GM18861 (cell line): Measurements from ENCODE around the gene KDM2A.
"Not testable (repeated sequence)": the region's sequence is repeated elsewhere in the genome, so short reads cannot be mapped to it uniquely, and the experiment has no call there.

Source experiments
- ATAC-seq: cut with Tn5 transposase; IDR thresholded peaks from one replicate; pipeline ENCODE4 v1.9.1; 2021; ENCODE audit not compliant: unreplicated experiment

The KDM2A gene

DNA sequence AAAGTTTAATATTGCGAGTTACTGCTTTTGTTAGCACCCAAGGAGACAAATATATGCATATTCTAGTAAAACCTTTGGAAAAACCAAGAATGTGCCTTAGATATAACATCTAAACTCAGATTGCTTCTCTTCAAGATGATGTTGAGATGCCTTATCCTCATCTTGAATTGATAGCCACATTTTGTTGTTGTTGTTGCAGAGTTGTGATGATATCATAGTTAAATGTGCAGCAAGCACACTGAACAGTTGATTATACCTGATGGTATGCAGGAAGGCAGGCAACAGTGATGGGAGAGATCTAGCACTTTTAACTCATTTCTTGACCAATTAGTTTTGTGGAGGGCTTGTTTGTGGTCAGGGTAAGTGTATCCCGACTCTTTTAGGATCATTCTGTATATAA, 48.0 kb downstream of the KDM2A start:
- no peak for ATAC-seq

DNA sequence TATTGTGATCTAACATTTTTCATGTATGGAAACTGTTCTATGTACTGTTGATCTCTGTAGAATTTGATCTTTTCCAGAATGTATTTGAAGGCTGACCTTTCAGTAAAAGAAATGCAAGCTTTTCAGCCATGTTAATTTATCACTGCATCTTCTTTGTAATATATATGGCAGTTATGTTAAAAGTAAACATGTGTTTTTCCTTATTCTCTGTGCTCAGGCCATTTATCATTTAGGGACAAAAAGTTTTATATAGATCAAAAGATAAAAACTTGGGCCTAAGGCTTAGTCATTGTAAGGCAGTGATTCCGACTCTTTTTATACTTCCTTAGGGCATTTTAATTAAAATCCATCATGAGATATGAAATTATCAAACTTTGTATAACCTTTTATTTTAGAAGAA, 48.7 kb downstream of the KDM2A start:
- no peak for ATAC-seq

DNA sequence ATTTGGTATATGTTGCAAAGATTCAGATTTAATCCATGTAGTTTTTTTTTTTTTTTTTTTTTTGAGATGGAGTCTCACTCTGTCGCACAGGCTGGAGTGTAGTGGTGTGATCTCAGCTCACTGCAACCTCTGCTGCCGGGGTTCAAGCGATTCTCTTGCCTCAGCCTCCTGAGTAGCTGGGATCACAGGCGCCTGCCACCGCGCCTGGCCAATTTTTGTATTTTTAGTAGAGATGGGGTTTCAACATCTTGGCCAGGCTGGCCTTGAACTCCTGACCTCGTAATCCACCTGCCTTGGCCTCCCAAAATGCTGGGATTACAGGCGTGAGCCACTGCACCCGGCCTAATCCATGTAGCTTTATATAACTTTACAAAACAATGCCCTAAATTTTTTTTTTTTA, 49.8 kb downstream of the KDM2A start:
- not testable (repeated sequence) for ATAC-seq

- ATAC-seq = no peak
These were observed 55.2 kb downstream of the KDM2A start for GRCh38 chr11:67174311-67174710.

DNA sequence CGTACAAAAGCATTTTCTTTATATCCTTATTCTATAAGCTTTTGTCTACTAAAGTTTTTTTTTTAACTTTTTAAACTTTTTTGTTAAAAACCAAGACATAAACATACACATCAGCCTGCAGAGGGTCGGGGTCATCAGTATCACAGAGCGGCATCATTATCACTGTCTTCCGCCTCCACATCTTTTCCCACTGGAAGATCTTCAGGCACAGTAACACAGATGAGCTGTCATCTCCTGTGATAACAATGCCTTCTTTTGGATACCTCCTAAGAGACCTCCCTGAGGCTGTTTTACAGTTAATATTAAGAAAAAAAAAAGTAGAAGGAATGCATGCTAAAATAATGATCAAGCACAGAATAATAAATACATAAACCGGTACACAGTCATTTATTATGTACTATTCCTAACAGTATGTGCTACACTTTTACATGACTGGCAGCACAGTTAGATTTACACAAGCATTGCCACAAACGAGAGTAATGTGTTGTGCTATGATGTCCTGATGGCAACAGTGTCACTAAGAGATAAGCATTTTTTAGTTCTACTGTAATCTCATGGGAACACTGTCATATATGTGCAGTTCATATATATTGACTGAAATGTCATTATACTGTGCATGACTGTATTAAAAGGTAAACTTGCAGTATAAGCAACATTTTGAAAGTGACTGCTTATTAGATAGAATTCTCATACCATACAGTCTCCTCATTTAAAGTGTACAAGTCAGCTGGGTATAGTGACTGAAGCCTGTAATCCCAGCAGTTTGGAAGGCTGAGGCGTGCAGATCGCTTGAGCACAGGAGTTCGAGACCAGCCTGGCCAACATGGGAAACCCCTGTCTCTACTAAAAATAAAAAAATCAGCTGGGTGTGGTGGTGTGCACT, 58.6 kb downstream of the KDM2A start:
- no peak for ATAC-seq

DNA sequence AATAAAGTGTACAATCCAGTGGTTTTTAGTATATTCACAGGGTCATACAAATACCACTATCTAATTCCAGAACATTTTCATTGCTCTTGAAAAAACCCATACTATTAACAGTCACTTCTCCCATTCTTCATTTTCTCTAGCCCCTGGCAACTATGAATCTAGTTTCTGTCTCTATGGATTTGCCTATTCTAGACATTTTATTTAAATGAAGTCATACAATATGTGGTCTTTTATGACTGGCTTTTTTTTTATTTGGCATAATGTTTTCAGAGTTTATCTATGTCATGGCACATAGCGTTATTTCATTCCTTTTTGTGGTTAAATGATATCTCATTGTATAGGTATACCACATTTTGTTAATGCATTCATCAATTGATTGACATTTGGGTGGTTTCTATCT, 59.4 kb downstream of the KDM2A start:
- no peak for ATAC-seq

GRCh38 chr11:67178878-67179277, 59.8 kb downstream of the KDM2A start:
- ATAC-seq = no peak

GRCh38 chr11:67179892-67180490, 60.9 kb downstream of the KDM2A start:
- ATAC-seq = no peak

- ATAC-seq = no peak
These were observed 75.0 kb downstream of the KDM2A start for GRCh38 chr11:67194096-67194495.

DNA sequence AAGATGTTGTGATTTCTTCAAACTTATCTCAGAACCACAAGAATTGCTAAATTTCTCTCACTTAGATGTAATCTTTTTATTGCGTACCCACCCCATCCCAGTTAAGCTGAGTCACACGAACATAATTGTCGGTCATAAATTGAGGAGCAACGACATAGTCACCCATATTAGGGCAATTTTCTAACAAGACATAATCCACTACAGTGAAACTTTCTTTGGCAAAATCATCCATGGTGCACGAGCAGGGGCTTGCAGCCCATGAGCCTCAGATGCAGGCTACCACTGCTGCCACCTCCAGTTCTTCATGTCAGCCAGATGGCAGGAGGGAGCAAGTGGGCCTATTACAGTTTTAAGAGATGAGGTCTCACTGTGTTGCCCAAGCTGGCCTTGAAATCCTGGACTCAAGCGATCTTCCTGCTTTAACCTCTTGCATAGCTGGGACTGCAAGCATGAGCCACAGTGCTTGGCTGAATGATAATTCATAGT, 77.0 kb downstream of the KDM2A start:
- no peak for ATAC-seq

GRCh38 chr11:67197606-67198005, 78.5 kb downstream of the KDM2A start:
- ATAC-seq = no peak

- ATAC-seq = not testable (repeated sequence)
These were observed 79.7 kb downstream of the KDM2A start for GRCh38 chr11:67198781-67199180.

- ATAC-seq = no peak
These were observed 80.7 kb downstream of the KDM2A start for GRCh38 chr11:67199751-67200150.

GRCh38 chr11:67202028-67202427, 83.0 kb downstream of the KDM2A start:
- no peak for ATAC-seq

- ATAC-seq = no peak
These were observed 85.8 kb downstream of the KDM2A start for GRCh38 chr11:67204822-67205221.

DNA sequence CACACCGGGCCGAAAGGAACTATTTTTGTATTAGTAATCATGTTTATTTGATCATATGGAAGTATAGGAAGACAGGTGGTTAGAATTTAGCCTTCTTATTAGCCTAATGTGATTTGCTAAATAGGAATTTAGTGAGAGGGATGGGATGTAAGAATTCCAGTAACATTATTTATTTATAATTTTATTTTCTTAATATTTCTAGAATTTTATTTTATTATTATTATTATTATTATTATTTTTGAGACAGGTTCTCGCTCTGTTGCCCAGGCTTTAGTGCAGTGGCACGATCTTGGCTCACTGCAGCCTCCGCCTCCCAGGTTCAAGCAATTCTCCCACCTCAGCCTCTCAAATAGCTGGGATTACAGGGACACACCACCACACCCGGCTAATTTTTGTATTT, 90.2 kb downstream of the KDM2A start:
- ATAC-seq = not testable (repeated sequence)

DNA sequence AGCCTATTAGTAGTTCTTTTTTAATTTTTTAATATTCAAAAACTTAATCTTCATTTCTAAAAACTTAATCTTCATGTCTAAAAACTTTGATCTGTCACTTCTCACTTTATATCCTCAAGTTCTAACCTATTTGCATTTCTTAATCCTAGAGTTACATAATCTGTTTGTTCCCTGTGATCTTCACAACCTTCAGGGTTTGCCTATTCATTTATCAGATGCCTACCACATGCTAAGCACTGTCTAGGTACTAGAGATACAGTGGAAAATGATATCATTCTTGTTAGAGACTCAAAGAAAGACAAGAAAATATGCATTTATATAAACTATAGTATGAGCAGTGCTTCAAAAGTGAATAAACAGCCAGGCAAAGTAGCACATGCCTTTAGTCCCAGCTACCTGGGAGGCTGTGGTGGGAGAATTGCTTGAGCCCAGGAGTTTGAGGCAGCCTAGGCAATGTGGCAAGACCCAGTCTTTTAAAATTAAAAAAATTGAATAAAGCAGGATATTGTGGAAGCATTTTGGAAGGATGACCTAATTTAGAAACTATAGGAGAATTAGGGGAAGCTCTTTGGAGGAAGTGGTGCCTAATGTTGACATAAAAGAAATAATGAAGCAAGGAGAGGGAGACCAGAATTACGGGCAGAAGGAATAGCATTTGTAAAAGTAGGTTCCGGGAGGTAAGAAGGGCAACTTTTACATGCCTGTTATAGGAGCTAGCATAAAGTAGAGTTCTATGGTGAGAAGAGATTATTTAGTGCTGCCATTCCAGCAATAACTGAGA, 92.8 kb downstream of the KDM2A start:
- no peak for ATAC-seq

- peak; percentile 85 for ATAC-seq
These were observed 94.1 kb downstream of the KDM2A start for GRCh38 chr11:67213178-67213621.

DNA sequence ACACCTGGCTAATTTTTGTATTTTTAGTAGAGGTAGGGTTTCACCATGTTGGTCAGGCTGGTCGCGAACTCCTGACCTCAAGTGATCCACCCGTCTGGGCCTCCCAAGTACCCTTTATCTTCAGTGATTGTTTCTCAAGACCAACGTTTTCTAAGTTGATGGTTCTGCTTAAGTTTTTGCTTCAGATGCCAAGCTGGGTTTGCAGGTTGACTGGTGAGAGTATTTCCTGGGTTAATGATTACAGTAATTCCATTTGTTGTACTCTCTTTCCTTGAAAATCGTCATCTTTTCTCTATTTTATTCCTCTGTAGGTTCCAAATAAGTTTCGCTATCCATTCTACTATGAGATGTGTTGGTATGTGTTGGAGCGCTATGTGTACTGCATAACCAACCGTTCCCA, 108.7 kb downstream of the KDM2A start:
- no peak for ATAC-seq

- ATAC-seq = no peak
These were observed 111.3 kb downstream of the KDM2A start for GRCh38 chr11:67230406-67230805.

- no peak for ATAC-seq
These were observed 111.8 kb downstream of the KDM2A start for GRCh38 chr11:67230886-67231285.
